Measurements from ENCODE around the gene PARP2.
"Not testable (repeated sequence)": the region's sequence is repeated elsewhere in the genome, so short reads cannot be mapped to it uniquely, and the experiment has no call there.

The PARP2 gene

GRCh38 chr14:20343092-20343861, at the start of gene PARP2:
TSS of gene PARP2 (plus strand) at chr14:20343635. CDS start at chr14:20343642, 7 bp downstream.
- FAIRE-seq, result peak; percentile 99

DNA sequence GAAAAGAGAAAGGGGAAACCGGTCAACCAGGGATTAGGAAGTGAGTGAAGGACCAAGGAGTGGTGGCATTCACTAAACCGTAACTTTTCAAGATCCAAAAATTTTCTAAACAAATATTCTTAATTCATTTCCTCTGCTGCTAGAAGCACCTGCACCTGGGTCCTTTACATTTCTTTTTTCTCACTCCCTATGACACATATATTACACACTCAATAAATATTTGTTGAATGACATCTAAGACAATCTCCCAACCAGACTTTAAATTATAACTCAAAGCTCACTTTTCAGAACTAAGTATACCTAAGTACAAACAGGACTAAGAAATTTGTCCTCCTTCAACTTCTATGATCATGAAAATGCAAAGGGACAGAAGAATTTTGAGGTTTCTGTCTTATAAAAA, 48.8 kb upstream of the PARP2 start:
- no peak for FAIRE-seq

DNA sequence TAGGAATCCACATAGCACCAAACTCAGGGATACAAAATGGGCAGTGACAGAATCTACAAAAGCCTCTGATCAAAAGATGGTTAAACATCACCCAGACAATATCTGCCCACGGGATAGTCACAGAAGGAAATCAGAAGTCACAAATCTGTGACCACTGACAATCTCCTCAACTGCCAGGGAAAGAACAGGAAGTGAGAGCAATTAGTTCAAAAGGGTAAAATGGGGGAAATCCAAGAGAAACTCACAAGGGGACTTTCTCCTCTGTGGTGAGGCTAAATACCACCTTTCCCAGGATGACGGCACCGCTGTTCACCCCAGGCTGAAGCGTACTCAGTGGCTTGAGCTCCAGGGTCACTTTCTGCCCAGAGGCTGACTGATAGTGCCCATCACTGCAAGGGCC, 48.4 kb upstream of the PARP2 start:
- no peak for FAIRE-seq

DNA sequence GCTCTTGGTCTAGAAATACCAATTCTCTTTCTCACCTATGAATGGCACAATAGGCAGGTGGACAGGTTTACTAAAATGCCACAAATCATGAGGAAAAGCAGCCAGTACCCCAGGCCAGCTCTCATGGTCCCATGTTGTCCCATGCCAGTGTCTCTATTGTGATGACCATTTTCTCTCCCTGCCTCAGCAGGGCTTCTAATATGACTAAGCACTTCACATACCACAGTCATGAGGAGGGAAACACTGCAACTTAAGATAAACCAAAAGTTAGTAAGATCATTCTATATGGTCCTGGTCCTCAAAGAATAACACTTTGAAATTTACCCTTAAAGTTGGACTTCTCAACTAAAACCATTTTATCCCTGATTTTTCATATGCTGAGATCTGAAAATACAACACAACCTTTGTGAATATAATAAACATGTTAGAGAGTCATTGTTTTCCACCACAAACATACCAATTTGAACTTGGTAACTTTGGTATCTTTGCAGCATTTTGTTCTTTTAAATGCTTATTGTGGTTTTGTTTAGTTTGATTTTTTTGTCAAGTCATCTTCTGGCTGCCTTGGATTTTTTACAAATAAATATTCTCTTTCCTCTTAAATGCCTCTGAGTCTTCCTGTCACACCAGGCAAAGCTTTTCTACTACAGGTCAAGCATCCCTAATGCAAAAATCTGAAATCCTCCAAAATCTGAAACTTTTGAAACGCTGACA, 41.2 kb upstream of the PARP2 start:
- no peak for FAIRE-seq

DNA sequence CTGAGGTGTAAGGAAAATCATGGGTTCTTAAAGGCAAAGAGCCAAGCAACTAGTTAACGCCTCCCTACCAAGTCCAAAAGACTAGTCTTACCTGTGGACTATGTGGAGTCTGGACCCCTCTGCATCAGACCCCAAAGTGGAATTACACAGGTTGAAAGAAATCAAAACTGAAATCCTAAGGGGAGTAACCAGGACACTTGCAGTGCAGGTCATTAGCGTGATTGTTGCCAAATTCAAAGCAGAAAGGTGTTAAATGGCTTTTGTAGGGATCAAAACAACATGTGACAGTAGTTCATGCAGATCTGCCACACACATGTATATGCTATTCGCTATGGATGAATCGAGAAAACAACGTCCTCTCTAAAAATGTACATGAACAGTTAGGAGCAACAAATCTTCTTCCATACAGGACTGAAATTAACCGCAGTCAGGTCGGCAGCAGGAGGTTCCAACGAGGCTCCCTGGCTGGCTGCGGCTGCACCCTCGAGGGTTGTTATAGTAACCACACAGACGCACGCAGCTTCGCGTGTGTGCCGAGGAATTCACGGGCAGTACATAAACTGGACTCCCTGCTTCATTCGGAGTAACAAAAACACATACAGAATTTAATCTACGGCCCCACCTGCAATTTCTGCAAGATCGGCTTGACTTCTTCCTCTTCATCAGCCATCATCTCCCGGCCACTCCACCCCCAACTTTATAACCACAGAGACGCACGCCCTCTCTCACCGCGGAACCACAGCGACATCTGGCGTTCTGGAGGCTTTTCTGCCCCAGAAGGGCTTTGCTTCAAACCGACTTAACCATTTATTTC, 38.0 kb upstream of the PARP2 start, which contains the start of gene TTC5:
TSS of gene TTC5 (minus strand) at position 687 of the 814 bp plus-strand sequence. CDS start at position 673, 14 bp downstream.
- FAIRE-seq, result peak; percentile 82

DNA sequence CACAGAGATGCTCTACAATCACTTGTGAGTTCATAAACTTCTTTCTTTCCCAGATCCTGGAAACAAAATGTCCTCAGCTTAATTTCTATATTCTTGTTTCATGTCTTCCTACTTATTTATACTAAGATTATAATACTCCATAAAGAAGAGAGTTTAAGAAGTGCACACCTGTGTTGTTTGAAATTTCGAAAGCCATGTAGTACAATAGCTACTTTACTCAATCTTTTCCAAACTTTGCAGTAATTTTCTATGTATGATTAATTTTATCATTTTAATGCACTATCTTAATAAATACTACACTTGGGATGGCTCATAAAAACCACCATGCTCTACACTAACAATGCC, 37.4 kb upstream of the PARP2 start:
- FAIRE-seq, result no peak

DNA sequence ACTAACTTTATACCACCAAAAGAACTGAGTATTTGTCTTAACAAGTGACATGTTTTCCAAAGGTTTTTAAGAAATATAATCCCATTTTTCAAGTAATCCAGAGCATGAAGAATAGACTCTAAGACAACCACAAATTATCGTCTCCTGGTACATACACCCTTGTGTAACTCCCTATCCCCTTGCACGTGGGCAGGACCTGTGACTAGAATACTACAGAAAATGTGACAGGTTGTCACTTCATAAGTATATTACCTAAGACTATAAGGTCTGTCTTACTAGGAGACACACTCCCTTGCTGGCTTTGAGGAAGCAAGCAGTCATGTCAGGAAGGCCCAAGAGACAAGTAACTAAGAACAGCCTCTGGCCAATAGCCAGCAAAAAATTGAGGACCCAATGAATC, 29.4 kb upstream of the PARP2 start:
- FAIRE-seq, result no peak

GRCh38 chr14:20317720-20318119, 25.7 kb upstream of the PARP2 start:
- FAIRE-seq, result no peak

DNA sequence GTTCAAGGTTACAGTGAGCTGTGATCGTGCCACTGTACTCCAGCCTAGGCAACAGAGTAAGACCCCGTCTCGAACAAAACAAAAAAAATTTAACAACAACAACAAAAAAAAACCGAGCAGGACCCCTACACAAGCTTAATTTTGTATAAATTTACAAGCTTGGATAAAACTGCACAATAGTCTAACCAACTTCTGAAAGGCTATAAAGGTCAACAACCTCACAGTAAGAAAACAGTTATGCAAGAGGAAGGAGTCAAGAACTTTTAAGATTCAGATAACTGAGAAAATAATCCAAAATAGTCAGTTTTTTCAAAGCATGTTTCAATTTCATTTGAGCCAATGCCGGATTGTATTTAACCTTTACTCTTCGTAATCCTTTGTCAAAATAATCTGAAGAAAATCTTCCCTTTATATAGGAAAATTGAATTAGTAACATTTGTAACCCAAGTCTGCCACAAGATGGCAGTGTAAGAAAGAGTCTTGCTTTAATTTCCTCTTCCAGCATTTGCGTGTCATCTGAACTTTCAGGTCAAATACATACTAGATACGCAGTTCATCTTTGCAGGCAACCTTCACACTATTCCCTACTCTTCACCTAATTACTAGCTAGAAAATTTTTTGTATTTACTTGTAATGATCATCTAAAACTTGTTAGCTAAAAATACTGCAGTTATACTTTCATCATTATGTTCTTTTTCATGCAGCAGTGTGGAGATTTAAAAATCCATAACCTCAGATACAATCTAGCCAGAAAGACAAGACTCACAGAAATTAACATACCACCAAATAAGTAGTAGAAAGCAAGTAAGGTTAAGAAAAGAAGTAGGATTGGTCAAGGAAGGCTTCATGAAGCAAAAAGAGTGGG, 16.2 kb upstream of the PARP2 start:
- peak; percentile 94 for FAIRE-seq

DNA sequence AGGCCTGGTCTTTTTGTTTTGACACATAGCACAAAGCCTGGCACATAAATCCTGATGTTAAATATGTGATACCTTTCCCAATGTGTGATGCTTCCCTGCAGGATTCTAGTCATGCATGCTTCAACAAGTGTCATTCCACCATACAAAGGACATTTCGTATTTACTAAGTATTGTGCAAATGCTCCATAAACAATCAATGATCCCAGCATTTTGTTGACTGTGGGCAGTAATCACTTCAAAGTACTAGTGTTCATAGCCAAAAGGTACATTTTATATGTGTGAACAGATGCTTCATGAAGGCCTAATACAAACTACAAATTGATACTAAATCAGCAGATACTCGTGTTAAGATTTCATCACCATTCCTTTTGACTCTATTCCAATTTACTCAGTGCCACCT, 14.7 kb upstream of the PARP2 start:
- FAIRE-seq, result no peak

DNA sequence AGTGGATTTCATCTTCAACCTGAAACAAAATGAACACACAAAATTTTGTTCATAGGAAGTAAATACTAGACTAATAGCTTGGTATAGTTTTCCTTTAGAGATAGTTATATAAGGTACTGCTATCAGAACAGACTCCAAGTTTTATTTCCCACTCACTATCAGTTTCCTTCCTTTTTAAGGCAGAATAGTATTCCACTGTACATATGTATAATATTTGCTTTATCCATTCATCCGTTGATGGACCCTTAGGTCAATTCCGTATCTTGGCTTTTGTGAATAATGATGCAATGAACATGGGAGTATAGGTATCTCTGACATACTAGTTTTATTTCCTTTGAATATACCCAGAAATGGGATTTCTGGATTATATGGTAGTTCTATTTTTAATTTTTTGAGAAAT, 14.1 kb upstream of the PARP2 start:
- FAIRE-seq, result no peak

GRCh38 chr14:20331053-20331613, 12.3 kb upstream of the PARP2 start:
- FAIRE-seq, result no peak

DNA sequence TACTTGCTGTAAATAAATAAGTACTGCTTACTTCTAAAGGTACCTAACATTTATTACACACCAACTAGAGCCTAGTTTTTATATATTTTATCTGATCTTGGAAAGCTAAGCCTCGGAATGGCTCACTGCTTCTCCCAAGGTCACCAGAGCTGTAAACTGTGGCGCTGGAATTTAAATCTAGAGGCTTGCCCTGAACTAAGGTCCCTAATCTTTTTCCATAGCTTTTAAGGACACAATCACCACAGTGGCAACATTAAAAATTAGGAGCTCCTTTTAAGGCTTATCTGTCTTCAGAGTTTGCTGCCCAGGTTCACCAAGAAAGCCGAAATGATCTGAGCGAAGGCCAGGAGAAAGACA, 11.0 kb upstream of the PARP2 start:
- FAIRE-seq, result no peak

DNA sequence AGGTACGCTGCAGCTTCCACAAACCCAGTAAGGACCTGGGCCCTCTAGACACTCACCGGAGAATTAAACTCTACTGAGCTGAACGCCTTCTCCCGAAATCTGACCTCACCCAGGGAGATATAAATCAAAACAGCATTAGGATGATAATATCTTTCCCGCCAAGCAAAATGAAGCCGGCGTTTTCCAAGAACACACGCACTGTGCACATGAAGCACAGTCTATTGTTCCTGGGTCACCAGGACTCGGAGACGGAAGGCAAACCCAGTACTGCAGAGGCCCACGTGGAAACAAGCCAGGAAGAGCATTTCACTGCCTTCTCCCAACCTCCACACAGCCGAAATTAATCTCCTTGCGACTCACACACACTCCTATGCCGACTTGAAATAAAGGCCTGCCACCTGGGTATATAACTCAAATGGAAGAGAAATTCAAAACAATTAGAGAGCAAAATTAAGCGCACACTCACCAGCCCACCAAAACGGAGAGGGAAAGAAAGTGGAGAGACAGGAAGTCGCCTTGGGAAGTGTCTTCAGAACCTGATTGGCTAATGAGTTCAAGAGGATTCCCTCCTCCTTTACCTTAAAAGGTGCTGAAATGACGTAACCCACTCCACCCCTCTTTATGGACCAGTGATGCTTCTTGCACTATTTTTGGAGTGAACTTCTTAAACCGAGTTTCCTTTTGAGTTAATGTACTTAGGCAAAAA, 10.5 kb upstream of the PARP2 start, which contains the start of gene CCNB1IP1:
TSS of gene CCNB1IP1 (minus strand) at position 492 of the 706 bp plus-strand sequence. CDS start 16,756 bp downstream, outside the sequence.
- peak; percentile 93 for FAIRE-seq

DNA sequence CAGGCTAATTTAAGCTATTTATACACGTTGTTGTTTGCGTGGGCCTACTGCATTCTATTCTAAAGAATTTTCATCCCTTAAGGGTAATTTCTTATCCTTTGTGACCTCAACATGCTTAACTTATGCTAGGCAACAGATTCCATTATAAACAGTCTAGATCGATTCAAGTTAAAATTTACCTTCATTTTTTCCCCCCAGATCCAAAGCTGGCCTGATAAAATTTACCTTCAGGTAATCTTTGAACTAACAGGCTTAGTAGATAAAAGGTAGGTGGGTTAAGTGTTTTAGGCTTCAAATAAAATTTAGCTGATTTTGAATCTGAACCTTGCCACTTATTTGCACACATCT, 10.0 kb upstream of the PARP2 start:
- FAIRE-seq, result no peak

DNA sequence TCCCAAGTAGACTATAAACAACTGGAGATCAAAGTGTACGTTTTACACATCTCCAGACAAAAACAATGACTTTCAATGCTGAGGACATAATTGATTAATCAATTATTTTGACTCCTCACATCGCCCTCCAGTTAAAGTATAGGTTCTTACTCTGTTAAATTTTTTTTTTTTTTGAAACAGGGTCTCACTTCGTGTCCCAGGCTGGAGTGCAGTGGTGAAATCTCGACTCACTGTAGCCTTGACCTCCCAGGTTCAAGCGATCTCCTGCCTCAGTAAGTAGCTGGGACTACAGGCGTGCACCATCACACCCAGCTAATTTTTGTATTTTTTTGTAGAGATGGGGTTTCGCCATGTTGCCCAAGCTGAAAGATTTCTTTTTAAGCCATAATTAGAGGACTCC, 9.4 kb upstream of the PARP2 start:
- FAIRE-seq, result no peak

DNA sequence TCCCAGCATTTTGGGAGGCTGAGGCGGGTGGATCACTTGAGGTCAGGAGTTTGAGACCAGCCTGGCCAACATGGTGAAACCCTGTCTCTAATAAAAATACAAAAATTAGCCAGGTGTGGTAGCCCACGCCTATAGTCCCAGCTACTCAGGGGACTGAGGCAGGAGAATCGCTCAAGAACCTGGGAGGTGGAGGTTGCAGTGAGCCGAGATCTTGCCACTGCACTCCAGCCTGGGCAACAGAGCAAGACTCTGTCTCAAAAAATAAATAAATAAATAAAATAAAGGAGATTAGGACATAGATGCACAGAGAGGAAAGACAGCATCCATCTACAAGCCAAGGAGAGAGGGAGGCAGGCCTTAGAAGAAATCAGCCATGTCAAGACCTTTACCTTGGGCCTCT, 2.4 kb upstream of the PARP2 start:
- FAIRE-seq, result not testable (repeated sequence)

DNA sequence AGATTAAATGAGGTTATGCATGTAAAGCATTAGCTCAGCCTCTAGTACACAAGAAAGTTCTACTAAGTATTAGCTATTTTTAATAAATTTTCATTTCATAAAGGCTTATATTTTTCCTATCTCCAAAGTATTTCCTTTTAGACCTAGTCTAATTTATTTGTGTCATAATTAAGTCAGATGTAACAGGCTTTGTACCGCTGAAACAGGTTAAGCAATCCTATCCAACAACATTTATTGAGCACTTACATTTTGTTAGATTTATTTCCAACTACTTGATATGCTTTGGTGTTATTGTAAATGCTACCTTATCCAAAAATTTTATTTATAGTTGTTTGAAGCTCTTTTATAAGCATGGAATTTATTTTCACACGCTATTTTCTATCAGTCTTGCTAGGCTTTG, 1.8 kb upstream of the PARP2 start:
- FAIRE-seq, result peak; percentile 41

DNA sequence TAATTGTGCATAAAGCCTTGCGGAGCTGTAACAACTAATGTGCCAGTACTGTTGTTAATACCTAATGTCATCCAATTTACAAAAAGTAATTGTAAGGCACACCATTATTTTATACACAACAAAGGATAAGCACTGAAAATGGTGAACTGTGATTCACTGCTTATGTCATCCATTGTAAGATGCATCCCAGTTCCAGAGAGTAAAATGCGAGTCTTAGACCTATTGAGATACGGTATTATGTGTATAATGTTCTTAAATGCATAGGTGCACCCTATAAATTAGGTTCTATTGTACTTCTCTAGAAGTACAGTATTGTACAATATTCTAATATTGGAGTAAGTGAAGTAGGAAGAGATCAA, 406 bp downstream of the PARP2 start:
- no peak for FAIRE-seq

DNA sequence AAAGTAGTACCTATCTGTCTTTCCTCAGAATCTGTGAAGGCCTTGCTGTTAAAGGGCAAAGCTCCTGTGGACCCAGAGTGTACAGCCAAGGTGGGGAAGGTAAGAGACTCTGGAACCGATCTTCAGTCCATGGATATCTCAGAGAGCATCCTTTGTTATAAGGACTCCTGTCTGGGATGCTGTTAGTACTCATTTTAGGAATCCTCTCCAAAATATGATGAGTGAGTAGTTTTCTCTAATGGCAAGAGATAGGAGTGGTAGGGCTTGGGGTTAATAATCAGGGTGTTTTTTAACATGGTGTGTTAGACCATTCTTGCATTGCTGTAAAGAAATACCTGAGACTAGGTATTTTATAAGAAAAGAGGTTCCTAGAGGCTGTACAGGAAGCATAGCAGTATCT, 1.9 kb downstream of the PARP2 start:
- FAIRE-seq, result no peak

DNA sequence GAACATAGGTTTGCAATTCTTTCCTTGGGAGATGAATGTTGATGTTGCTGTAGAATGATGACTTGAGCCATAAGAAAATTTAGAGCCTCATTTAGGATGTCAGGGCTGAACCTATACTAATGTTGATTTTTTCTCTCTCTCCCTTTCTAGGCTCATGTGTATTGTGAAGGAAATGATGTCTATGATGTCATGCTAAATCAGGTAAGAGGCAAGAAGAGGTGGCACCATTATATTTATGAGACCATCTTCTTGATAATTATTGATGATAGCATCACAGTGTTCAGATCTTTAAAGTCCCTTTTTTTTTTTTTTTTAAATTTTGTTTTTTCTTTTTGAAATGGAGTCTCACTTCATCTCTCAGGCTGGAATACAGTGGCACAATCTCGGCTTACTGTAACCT, 3.3 kb downstream of the PARP2 start:
- FAIRE-seq, result no peak

- no peak for FAIRE-seq
Observed at GRCh38 chr14:20347747-20348146, 4.3 kb downstream of the PARP2 start.
